CD14-positive monocyte (primary cell): ENCODE results near the gene PCA3. TPM values are rescaled to one million over a fixed set of nuclear protein-coding genes. Genes with fewer than 3 reads are reported as not detected.

Experiments used
- DNase-seq, 3 donors: peaks; one replicate each; pipeline ENCODE4 v3.0.0-alpha.2; 2011 to 2022
- H2AFZ ChIP-seq: 2 replicates; pipeline ENCODE4 v1.6.0; 2012; ENCODE audit warnings: mild to moderate bottlenecking, low read depth, low read length, inconsistent platforms; ENCODE audit not compliant: insufficient read depth, poor library complexity, severe bottlenecking
- H3K27ac ChIP-seq, 2 donors: 1 replicate in 1 of 2; 2 replicates in 1 of 2; pipeline ENCODE4 v1.5.1; 2012 to 2013; ENCODE audit warnings: low read length in 2 of 2, control low read depth in 1 of 2, inconsistent platforms in 1 of 2, low read depth in 1 of 2, mild to moderate bottlenecking in 1 of 2
- H3K27me3 ChIP-seq, 2 donors: one replicate each; pipeline versions ENCODE4 v1.6.0 to v1.6.1; 2011 to 2013; ENCODE audit warnings: low read length in 2 of 2; ENCODE audit not compliant: control insufficient read depth in 2 of 2, insufficient read depth in 2 of 2
- H3K36me3 ChIP-seq, 2 donors: replicated peaks in 1 of 2; 1 replicate in 1 of 2; 2 replicates in 1 of 2; pipeline versions ENCODE4 v1.5.1 to v1.6.1; 2012 to 2013; ENCODE audit warnings: low read length in 2 of 2, control low read depth in 1 of 2, inconsistent platforms in 1 of 2, mild to moderate bottlenecking in 1 of 2; ENCODE audit not compliant: insufficient read depth in 2 of 2, control insufficient read depth in 1 of 2
- H3K4me1 ChIP-seq, 2 donors: 1 replicate in 1 of 2; 2 replicates in 1 of 2; pipeline versions ENCODE4 v1.5.1 to v1.6.1; 2012 to 2013; ENCODE audit warnings: low read length in 2 of 2, control low read depth in 1 of 2, inconsistent platforms in 1 of 2, mild to moderate bottlenecking in 1 of 2, moderate library complexity in 1 of 2; ENCODE audit not compliant: insufficient read depth in 2 of 2, control insufficient read depth in 1 of 2
- H3K4me2 ChIP-seq: replicated peaks from 2 replicates; pipeline ENCODE3; 2012; ENCODE audit warnings: low read length, moderate library complexity, mild to moderate bottlenecking; ENCODE audit not compliant: poor library complexity, severe bottlenecking; ENCODE audit errors: extremely low read depth
- H3K4me3 ChIP-seq, 3 experiments: fragments of 200-600 bp in 1 of 3; sonication (generic) in 1 of 3; replicated peaks in 1 of 3; 1 replicate in 2 of 3; 2 replicates in 1 of 3; pipeline ENCODE4 v1.5.1; 2011 to 2013; ENCODE audit warnings: low read length in 3 of 3, mild to moderate bottlenecking in 3 of 3, control low read depth in 2 of 3, low read depth in 2 of 3, inconsistent platforms in 1 of 3, moderate library complexity in 1 of 3
- H3K79me2 ChIP-seq: 2 replicates; pipeline ENCODE4 v1.6.0; 2012; ENCODE audit warnings: mild to moderate bottlenecking, control low read depth, inconsistent platforms, low read length, moderate library complexity; ENCODE audit not compliant: insufficient read depth
- H3K9ac ChIP-seq: 2 replicates; pipeline ENCODE4 v1.6.0; 2017; ENCODE audit warnings: low read length, mild to moderate bottlenecking; ENCODE audit not compliant: insufficient read depth, poor library complexity, severe bottlenecking
- H3K9me3 ChIP-seq, 2 donors: replicated peaks in 1 of 2; 1 replicate in 1 of 2; 2 replicates in 1 of 2; pipeline versions ENCODE4 v1.5.1 to v1.6.1; 2012 to 2013; ENCODE audit warnings: low read length in 2 of 2, control low read depth in 1 of 2; ENCODE audit not compliant: control insufficient read depth in 1 of 2, insufficient read depth in 1 of 2
- H4K20me1 ChIP-seq: 2 replicates; pipeline ENCODE4 v1.6.0; 2012; ENCODE audit warnings: mild to moderate bottlenecking, low read length, control low read depth, moderate library complexity; ENCODE audit not compliant: insufficient read depth
- H3K27ac Mint-ChIP-seq, 7 donors: one replicate each; pipeline ENCODE4 v1.8.0; 2020; ENCODE audit warnings: mild to moderate bottlenecking in 7 of 7, mixed read lengths in 7 of 7, moderate library complexity in 6 of 7, inconsistent platforms in 2 of 7
- H3K27me3 Mint-ChIP-seq, 3 donors: one replicate each; pipeline ENCODE4 v1.8.0; 2021 to 2022; ENCODE audit warnings: low read depth in 3 of 3, mild to moderate bottlenecking in 3 of 3, mixed read lengths in 3 of 3, moderate library complexity in 3 of 3, inconsistent platforms in 1 of 3
- H3K36me3 Mint-ChIP-seq, 2 donors: one replicate each; pipeline ENCODE4 v1.8.0; 2020; ENCODE audit warnings: mixed read lengths in 2 of 2, inconsistent platforms in 1 of 2, mild to moderate bottlenecking in 1 of 2
- H3K4me1 Mint-ChIP-seq: one replicate; pipeline ENCODE4 v1.8.0; 2020; ENCODE audit warnings: mild to moderate bottlenecking, mixed read lengths
- H3K4me3 Mint-ChIP-seq, 2 donors: one replicate each; pipeline ENCODE4 v1.8.0; 2020; ENCODE audit warnings: mild to moderate bottlenecking in 2 of 2, mixed read lengths in 2 of 2, moderate library complexity in 1 of 2
- H3K9me3 Mint-ChIP-seq, 7 donors: one replicate each; pipeline ENCODE4 v1.8.0; 2020 to 2022; ENCODE audit warnings: mixed read lengths in 7 of 7, mild to moderate bottlenecking in 6 of 7, moderate library complexity in 6 of 7, inconsistent platforms in 2 of 7
- CTCF ChIP-seq: fragments of 200-600 bp; IDR thresholded peaks from one replicate; pipeline ENCODE4 v1.8.0; 2022; ENCODE audit warnings: antibody characterized with exemption, mild to moderate bottlenecking
- WGBS: methylation state at CpG from one replicate; pipeline ENCODE4 v1.1.5; 2013; ENCODE audit warnings: missing lambda C conversion rate; ENCODE audit not compliant: insufficient coverage; 5-methylcytosine and 5-hydroxymethylcytosine counted together
- intact Hi-C, 2 donors: fragments of 100-400 bp; cut with micrococcal nuclease; formaldehyde crosslinking; loops; one replicate each; pipeline versions ENCODE4 v1.15.0 to v1.15.1; 2023
- polyA plus RNA-seq, 3 donors: library from polyadenylated mRNA; depleted of rRNA in 1 of 3; unstranded in 2 of 3; stranded (reverse) in 1 of 3; fragments of 300-500 nt in 2 of 3; fragments of >200 nt in 1 of 3; fragmentation: Illumina TruSeq in 2 of 3; gene quantifications; 1 replicate in 2 of 3; 2 replicates in 1 of 3; pipeline ENCODE4 v1.2.3, GENCODE V29; 2012 to 2021

Gene PCA3
- polyA plus RNA-seq, 3 donors, result 0.04 TPM; not detected in 2

GRCh38 chr9:76737154-76737902 is 26.9 kb upstream of the PCA3 start:
- no peak overlapping the region for H3K4me3 Mint-ChIP-seq
- no peaks in the 10 kb centered on the region for H3K36me3 Mint-ChIP-seq
- no peak overlapping the region for H3K4me3 ChIP-seq
- H4K20me1 ChIP-seq, result no peaks in the 10 kb centered on the region
- no peak overlapping the region for H3K27ac ChIP-seq
- H3K4me2 ChIP-seq, result no peak overlapping the region
- no peaks in the 10 kb centered on the region for H3K4me1 ChIP-seq
- intact Hi-C loops, result no loop called here
- no peak overlapping the region for H3K9ac ChIP-seq
- no peaks in the 10 kb centered on the region for H3K36me3 ChIP-seq
- peaks cover 2 to 7% (median 5%) of the 10 kb centered on the region in 3 donors for H3K27me3 Mint-ChIP-seq
- no peaks in the 10 kb centered on the region for H3K79me2 ChIP-seq
- H3K9me3 ChIP-seq, result peaks cover 2% of the 10 kb centered on the region in 2 donors
- H3K4me1 Mint-ChIP-seq, result no peaks in the 10 kb centered on the region
- TF ChIP-seq CTCF, result no peak
- peaks cover 0 to 8% (median 3%) of the 10 kb centered on the region in 7 donors for H3K9me3 Mint-ChIP-seq
- 86% methylated on average over 2 of the region's 3 CpGs for WGBS
- DNase-seq, result no peak
- H3K27me3 ChIP-seq, result no peaks in the 10 kb centered on the region
- H3K27ac Mint-ChIP-seq, result no peak overlapping the region
- H2AFZ ChIP-seq, result no peak overlapping the region

GRCh38 chr9:76738402-76738801 is 25.8 kb upstream of the PCA3 start:
- no peaks in the 10 kb centered on the region for H3K27me3 ChIP-seq
- Mint-ChIP-seq H3K4me3 (no peak overlapping the region), H3K4me1 (no peaks in the 10 kb centered on the region), H3K9me3 (peaks cover 6 to 16% (median 10%) of the 10 kb centered on the region in 7 donors), H3K27ac (no peak overlapping the region), H3K27me3 (peaks cover 2 to 7% (median 5%) of the 10 kb centered on the region in 3 donors), H3K36me3 (no peaks in the 10 kb centered on the region)
- DNase-seq, result no peak
- no peak for TF ChIP-seq CTCF
- no peaks in the 10 kb centered on the region for H3K4me1 ChIP-seq
- no peak overlapping the region for H2AFZ ChIP-seq
- no peak overlapping the region for H3K27ac ChIP-seq
- no peak overlapping the region for H3K4me2 ChIP-seq
- H3K9me3 ChIP-seq, result peaks cover 7 to 11% of the 10 kb centered on the region in 2 donors
- no peaks in the 10 kb centered on the region for H3K36me3 ChIP-seq
- H4K20me1 ChIP-seq, result no peaks in the 10 kb centered on the region
- H3K4me3 ChIP-seq, result no peak overlapping the region
- no peak overlapping the region for H3K9ac ChIP-seq
- intact Hi-C loops, result no loop called here
- WGBS, result no CpG with 5 or more reads among the region's 5 CpGs
- H3K79me2 ChIP-seq, result no peaks in the 10 kb centered on the region
